MM.1S (cell line): ENCODE measurements around the gene HELB.

Experiments
- DNase-seq: peaks from one replicate; pipeline ENCODE4 v3.0.0-alpha.2; 2015
- H2AFZ ChIP-seq: fragments of 300-600 bp; sonication (generic); 2 replicates; pipeline ENCODE4 v1.6.0; 2016; ENCODE audit warnings: antibody characterized with exemption, low read length
- H3F3A ChIP-seq: fragments of 300-600 bp; sonication (generic); 2 replicates; pipeline ENCODE4 v1.6.1; 2016; ENCODE audit warnings: mild to moderate bottlenecking, antibody characterized with exemption, low read length, moderate library complexity, mixed read lengths; ENCODE audit not compliant: insufficient read depth
- H3K27ac ChIP-seq: fragments of 300-600 bp; sonication (generic); 2 replicates; pipeline ENCODE4 v1.5.1; 2016; ENCODE audit warnings: mild to moderate bottlenecking, low read length
- H3K27me3 ChIP-seq: fragments of 300-600 bp; sonication (generic); replicated peaks from 2 replicates; pipeline ENCODE4 v1.6.0; 2016; ENCODE audit warnings: low read length; ENCODE audit not compliant: insufficient read depth
- H3K36me3 ChIP-seq: fragments of 300-600 bp; sonication (generic); replicated peaks from 2 replicates; pipeline ENCODE4 v1.6.1; 2016; ENCODE audit warnings: mild to moderate bottlenecking, low read length, mixed read lengths; ENCODE audit not compliant: insufficient read depth
- H3K4me1 ChIP-seq: fragments of 300-600 bp; sonication (generic); 2 replicates; pipeline ENCODE4 v1.6.1; 2016; ENCODE audit warnings: low read length, mixed read lengths
- H3K4me2 ChIP-seq: fragments of 300-600 bp; sonication (generic); 2 replicates; pipeline ENCODE4 v1.6.0; 2016; ENCODE audit warnings: low read depth, low read length
- H3K4me3 ChIP-seq: fragments of 300-600 bp; sonication (generic); 2 replicates; pipeline ENCODE4 v1.5.1; 2016; ENCODE audit warnings: low read length, mixed read lengths
- H3K79me2 ChIP-seq: fragments of 300-600 bp; sonication (generic); 2 replicates; pipeline ENCODE4 v1.6.1; 2016; ENCODE audit warnings: mixed run types, low read length, mixed read lengths
- H3K9ac ChIP-seq: fragments of 300-600 bp; sonication (generic); 2 replicates; pipeline ENCODE4 v1.6.1; 2016; ENCODE audit warnings: low read length, mixed read lengths
- H3K9me2 ChIP-seq: fragments of 300-600 bp; sonication (generic); replicated peaks from 2 replicates; pipeline ENCODE4 v1.6.1; 2016; ENCODE audit warnings: mild to moderate bottlenecking, low read length, mixed read lengths; ENCODE audit not compliant: insufficient read depth
- H3K9me3 ChIP-seq: fragments of 300-600 bp; sonication (generic); replicated peaks from 2 replicates; pipeline ENCODE4 v1.6.1; 2016; ENCODE audit warnings: mild to moderate bottlenecking, low read length, mixed read lengths; ENCODE audit not compliant: insufficient read depth
- H4K20me1 ChIP-seq: fragments of 300-600 bp; sonication (generic); 2 replicates; pipeline ENCODE4 v1.6.1; 2016; ENCODE audit warnings: mild to moderate bottlenecking, low read length, moderate library complexity, mixed read lengths; ENCODE audit not compliant: insufficient read depth
- CTCF ChIP-seq: fragments of 300-600 bp; sonication (generic); IDR thresholded peaks from 2 replicates; pipeline ENCODE4 v1.5.1; 2016; ENCODE audit warnings: antibody characterized with exemption, low read length, mixed read lengths
- EZH2 ChIP-seq: fragments of 300-600 bp; sonication (generic); optimal IDR thresholded peaks from 2 replicates; pipeline ENCODE3; 2017; ENCODE audit warnings: low read depth, mild to moderate bottlenecking, antibody characterized with exemption, low read length, mixed read lengths
- EZH2phosphoT487 ChIP-seq: fragments of 300-600 bp; sonication (generic); IDR thresholded peaks from 2 replicates; pipeline ENCODE4 v1.6.1; 2018; ENCODE audit warnings: antibody characterized with exemption, low read length

Gene HELB

GRCh38 chr12:66280561-66280960 lies 21.7 kb upstream of the HELB start:
- no peaks in the 10 kb centered on the region for H3K9me2 ChIP-seq

DNA sequence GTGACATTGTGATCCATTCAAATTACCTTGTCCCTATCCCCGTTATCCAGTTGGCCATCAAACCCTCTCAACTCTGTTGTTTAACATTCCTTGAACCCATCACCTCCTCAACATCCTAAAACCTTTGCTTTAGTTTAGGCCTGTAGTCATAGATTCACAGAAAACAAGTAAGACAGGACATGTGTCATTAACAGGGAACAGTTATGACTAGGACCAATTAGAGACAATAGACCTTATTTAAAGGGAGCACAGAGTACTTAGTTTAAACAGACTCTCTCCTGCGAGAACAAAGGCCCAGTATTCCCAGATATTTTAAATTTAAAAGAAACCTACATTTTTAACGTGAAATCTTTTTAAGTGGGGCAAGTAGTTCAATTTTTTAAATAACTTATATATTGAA lies 20.0 kb upstream of the HELB start:
- Histone ChIP-seq H4K20me1 (no peaks in the 10 kb centered on the region), H3K9me2 (no peaks in the 10 kb centered on the region), H3K27ac (no peak overlapping the region), H3K9me3 (no peaks in the 10 kb centered on the region), H3K36me3 (no peaks in the 10 kb centered on the region), H3K4me3 (no peak overlapping the region), H3K4me1 (no peaks in the 10 kb centered on the region), H3K4me2 (no peak overlapping the region), H2AFZ (no peak overlapping the region), H3K79me2 (no peaks in the 10 kb centered on the region), H3F3A (no peaks in the 10 kb centered on the region), H3K27me3 (no peaks in the 10 kb centered on the region), H3K9ac (no peak overlapping the region)
- DNase-seq: no peak
- TF ChIP-seq EZH2 (no peak), EZH2phosphoT487 (no peak), CTCF (no peak)

More at GRCh38 chr12:66280561-66280960, 21.7 kb upstream of the HELB start:
- H3K9me3 ChIP-seq: no peaks in the 10 kb centered on the region
- no peak overlapping the region for H2AFZ ChIP-seq
- no peak overlapping the region for H3K4me2 ChIP-seq
- no peaks in the 10 kb centered on the region for H3K79me2 ChIP-seq
- H4K20me1 ChIP-seq: no peaks in the 10 kb centered on the region
- H3K27me3 ChIP-seq: no peaks in the 10 kb centered on the region
- no peaks in the 10 kb centered on the region for H3K4me1 ChIP-seq
- H3K27ac ChIP-seq: no peak overlapping the region
- H3F3A ChIP-seq: no peaks in the 10 kb centered on the region
- TF ChIP-seq EZH2phosphoT487 (no peak), EZH2 (no peak), CTCF (no peak)
- no peak overlapping the region for H3K9ac ChIP-seq
- H3K4me3 ChIP-seq: no peak overlapping the region
- no peak for DNase-seq
- H3K36me3 ChIP-seq: no peaks in the 10 kb centered on the region

- no peak overlapping the region for H3K27ac ChIP-seq
- TF ChIP-seq CTCF: no peak
- no peak for TF ChIP-seq EZH2
- TF ChIP-seq EZH2phosphoT487: no peak
- no peaks in the 10 kb centered on the region for H3K36me3 ChIP-seq
- no peaks in the 10 kb centered on the region for H3K79me2 ChIP-seq
- no peaks in the 10 kb centered on the region for H4K20me1 ChIP-seq
- DNase-seq: no peak
- no peak overlapping the region for H3K4me3 ChIP-seq
- H2AFZ ChIP-seq: no peak overlapping the region
- H3K27me3 ChIP-seq: no peaks in the 10 kb centered on the region
- no peaks in the 10 kb centered on the region for H3K9me2 ChIP-seq
- no peak overlapping the region for H3K4me2 ChIP-seq
- H3K9me3 ChIP-seq: no peaks in the 10 kb centered on the region
- H3F3A ChIP-seq: no peaks in the 10 kb centered on the region
- no peaks in the 10 kb centered on the region for H3K4me1 ChIP-seq
- no peak overlapping the region for H3K9ac ChIP-seq
Measured at GRCh38 chr12:66287275-66287674, 15.0 kb upstream of the HELB start.
